WTC11 (cell line): ENCODE data around the gene LPP. TPM values are rescaled to one million over a fixed set of nuclear protein-coding genes. Genes with fewer than 3 reads are reported as not detected.

Experiments
- ATAC-seq: fragments of 200-7000 bp; cut with Tn5 transposase; 2 replicates; pipeline ENCODE4 v1.10.0; 2021; ENCODE audit warnings: mild to moderate bottlenecking, moderate library complexity
- CTCF ChIA-PET: fragments of 300-600 bp; sonication (Branson Sonifier 250); formaldehyde crosslinking; loops from one replicate; lab custom pipeline; 2021; ENCODE audit warnings: antibody characterized with exemption; lab: Charles Lee
- POLR2A ChIA-PET: fragments of 350-600 bp; sonication (Branson Sonifier 250); formaldehyde crosslinking; loops from one replicate; lab custom pipeline; 2021; ENCODE audit warnings: antibody characterized with exemption; lab: Charles Lee
- DNase-seq: peaks from one replicate; pipeline ENCODE4 v3.0.0; 2021; ENCODE audit warnings: low spot score
- H3K27ac Mint-ChIP-seq: 2 replicates; pipeline ENCODE4 v1.8.0; 2021; ENCODE audit warnings: mixed read lengths
- H3K27me3 Mint-ChIP-seq: 2 replicates; pipeline ENCODE4 v1.8.0; 2021; ENCODE audit warnings: low read depth, mild to moderate bottlenecking, moderate library complexity, mixed read lengths
- H3K36me3 Mint-ChIP-seq: 2 replicates; pipeline ENCODE4 v1.8.0; 2021; ENCODE audit warnings: mixed read lengths
- H3K4me1 Mint-ChIP-seq: 2 replicates; pipeline ENCODE4 v1.8.0; 2022; ENCODE audit warnings: mixed read lengths
- H3K4me3 Mint-ChIP-seq: 2 replicates; pipeline ENCODE4 v1.8.0; 2021; ENCODE audit warnings: mild to moderate bottlenecking, moderate library complexity, mixed read lengths
- H3K9me3 Mint-ChIP-seq: 2 replicates; pipeline ENCODE4 v1.8.0; 2021; ENCODE audit warnings: mixed read lengths
- CREM ChIP-seq: sonication (generic); formaldehyde crosslinking; IDR thresholded peaks from 2 replicates; pipeline ENCODE4 v1.8.1; 2022; ENCODE audit warnings: mild to moderate bottlenecking, missing genetic modification reagents, moderate library complexity
- E2F1 ChIP-seq: sonication (generic); formaldehyde crosslinking; IDR thresholded peaks from 2 replicates; pipeline ENCODE4 v1.8.0; 2022; ENCODE audit warnings: mild to moderate bottlenecking, missing genetic modification reagents
- E2F5 ChIP-seq: sonication (generic); formaldehyde crosslinking; IDR thresholded peaks from 2 replicates; pipeline ENCODE4 v1.8.1; 2022; ENCODE audit warnings: mild to moderate bottlenecking, moderate library complexity, missing genetic modification reagents
- EMX1 ChIP-seq: fragments of 250-450 bp; sonication (Bioruptor Pico); IDR thresholded peaks from 2 replicates; pipeline ENCODE4 v1.8.0; 2021; ENCODE audit warnings: mild to moderate bottlenecking
- JAZF1 ChIP-seq: fragments of 250-450 bp; sonication (Bioruptor Pico); IDR thresholded peaks from 2 replicates; pipeline ENCODE4 v1.9.0; 2021; ENCODE audit warnings: moderate library complexity, mild to moderate bottlenecking, inconsistent platforms
- NFE2L1 ChIP-seq: sonication (generic); formaldehyde crosslinking; IDR thresholded peaks from 2 replicates; pipeline ENCODE4 v1.8.1; 2023; ENCODE audit warnings: missing genetic modification reagents
- PRDM15 ChIP-seq: sonication (generic); formaldehyde crosslinking; IDR thresholded peaks from 2 replicates; pipeline ENCODE4 v1.8.0; 2022; ENCODE audit warnings: missing genetic modification reagents
- RELA ChIP-seq: sonication (generic); formaldehyde crosslinking; IDR thresholded peaks from 2 replicates; pipeline ENCODE4 v1.8.1; 2022; ENCODE audit warnings: missing genetic modification reagents, mild to moderate bottlenecking, borderline replicate concordance
- RORB ChIP-seq: fragments of 250-450 bp; sonication (Bioruptor Pico); IDR thresholded peaks from 2 replicates; pipeline ENCODE4 v1.9.0; 2021; ENCODE audit warnings: mild to moderate bottlenecking
- ZNF219 ChIP-seq: sonication (generic); formaldehyde crosslinking; IDR thresholded peaks from 2 replicates; pipeline ENCODE4 v1.8.0; 2023; ENCODE audit warnings: missing genetic modification reagents, mild to moderate bottlenecking, borderline replicate concordance
- ZNF317 ChIP-seq: sonication (generic); formaldehyde crosslinking; IDR thresholded peaks from 2 replicates; pipeline ENCODE4 v1.8.1; 2023; ENCODE audit warnings: low read depth, mild to moderate bottlenecking, moderate library complexity, missing genetic modification reagents, borderline replicate concordance
- ZNF416 ChIP-seq: fragments of 250-450 bp; sonication (Bioruptor Pico); IDR thresholded peaks from 2 replicates; pipeline ENCODE4 v1.9.0; 2021; ENCODE audit warnings: mild to moderate bottlenecking, inconsistent platforms
- ZNF423 ChIP-seq: fragments of 250-450 bp; sonication (Bioruptor Pico); IDR thresholded peaks from 2 replicates; pipeline ENCODE4 v2.1.2; 2022; ENCODE audit warnings: mild to moderate bottlenecking, moderate library complexity
- total RNA-seq: library from RNA; stranded (reverse); gene quantifications from 3 replicates; pipeline ENCODE4 v1.2.3, GENCODE V29; 2021
- TF ChIP-seq, protein P1 (sequence below): fragments of 250-450 bp; sonication (Bioruptor Pico); IDR thresholded peaks from 2 replicates; pipeline ENCODE4 v1.9.0; 2021; ENCODE audit warnings: mild to moderate bottlenecking
- TF ChIP-seq, protein P2 (sequence below): sonication (generic); formaldehyde crosslinking; IDR thresholded peaks from 2 replicates; pipeline ENCODE4 v1.8.1; 2023; ENCODE audit warnings: mild to moderate bottlenecking, missing genetic modification reagents, moderate library complexity
- TF ChIP-seq, protein P3 (sequence below): sonication (generic); formaldehyde crosslinking; IDR thresholded peaks from 2 replicates; pipeline ENCODE4 v1.8.1; 2022; ENCODE audit warnings: low read depth, missing genetic modification reagents, borderline replicate concordance
- TF ChIP-seq, protein P4 (sequence below): sonication (generic); formaldehyde crosslinking; conservative IDR thresholded peaks from 2 replicates; pipeline ENCODE4 v1.8.1; 2022; ENCODE audit warnings: mild to moderate bottlenecking, missing genetic modification reagents
- TF ChIP-seq, protein P5 (sequence below): sonication (generic); formaldehyde crosslinking; IDR thresholded peaks from 2 replicates; pipeline ENCODE4 v1.8.0; 2022; ENCODE audit warnings: mild to moderate bottlenecking, missing genetic modification reagents
- TF ChIP-seq, protein P6 (sequence below): fragments of 200-600 bp; IDR thresholded peaks from 2 replicates; pipeline ENCODE4 v1.8.0; 2022; ENCODE audit warnings: antibody characterized with exemption

Gene LPP
- total RNA-seq, 1 experiment from 2014 or later, result 49.6 TPM

GRCh38 chr3:188523291-188523690, 369.3 kb downstream of the LPP start (continued):
- TF ChIP-seq, protein P1, sequence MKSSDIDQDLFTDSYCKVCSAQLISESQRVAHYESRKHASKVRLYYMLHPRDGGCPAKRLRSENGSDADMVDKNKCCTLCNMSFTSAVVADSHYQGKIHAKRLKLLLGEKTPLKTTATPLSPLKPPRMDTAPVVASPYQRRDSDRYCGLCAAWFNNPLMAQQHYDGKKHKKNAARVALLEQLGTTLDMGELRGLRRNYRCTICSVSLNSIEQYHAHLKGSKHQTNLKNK (CRISPR knock-in tag), result no peak
- TF ChIP-seq E2F5 (CRISPR knock-in tag) (no peak), NFE2L1 (CRISPR knock-in tag) (no peak), JAZF1 (CRISPR knock-in tag) (no peak), PRDM15 (CRISPR knock-in tag) (no peak)
- TF ChIP-seq, protein P2, sequence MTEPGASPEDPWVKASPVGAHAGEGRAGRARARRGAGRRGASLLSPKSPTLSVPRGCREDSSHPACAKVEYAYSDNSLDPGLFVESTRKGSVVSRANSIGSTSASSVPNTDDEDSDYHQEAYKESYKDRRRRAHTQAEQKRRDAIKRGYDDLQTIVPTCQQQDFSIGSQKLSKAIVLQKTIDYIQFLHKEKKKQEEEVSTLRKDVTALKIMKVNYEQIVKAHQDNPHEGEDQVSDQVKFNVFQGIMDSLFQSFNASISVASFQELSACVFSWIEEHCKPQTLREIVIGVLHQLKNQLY (CRISPR knock-in tag), result no peak
- TF ChIP-seq, protein P3, sequence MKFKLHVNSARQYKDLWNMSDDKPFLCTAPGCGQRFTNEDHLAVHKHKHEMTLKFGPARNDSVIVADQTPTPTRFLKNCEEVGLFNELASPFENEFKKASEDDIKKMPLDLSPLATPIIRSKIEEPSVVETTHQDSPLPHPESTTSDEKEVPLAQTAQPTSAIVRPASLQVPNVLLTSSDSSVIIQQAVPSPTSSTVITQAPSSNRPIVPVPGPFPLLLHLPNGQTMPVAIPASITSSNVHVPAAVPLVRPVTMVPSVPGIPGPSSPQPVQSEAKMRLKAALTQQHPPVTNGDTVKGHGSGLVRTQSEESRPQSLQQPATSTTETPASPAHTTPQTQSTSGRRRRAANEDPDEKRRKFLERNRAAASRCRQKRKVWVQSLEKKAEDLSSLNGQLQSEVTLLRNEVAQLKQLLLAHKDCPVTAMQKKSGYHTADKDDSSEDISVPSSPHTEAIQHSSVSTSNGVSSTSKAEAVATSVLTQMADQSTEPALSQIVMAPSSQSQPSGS (CRISPR knock-in tag), result no peak

GRCh38 chr3:188524052-188524451, 370.1 kb downstream of the LPP start:
- Mint-ChIP-seq H3K4me1 (no peaks in the 10 kb centered on the region), H3K9me3 (no peaks in the 10 kb centered on the region), H3K4me3 (no peak overlapping the region), H3K27ac (no peak overlapping the region), H3K27me3 (no peaks in the 10 kb centered on the region), H3K36me3 (no peaks in the 10 kb centered on the region)
- no peak for ATAC-seq
- ChIA-PET POLR2A (no interaction called here), CTCF (no interaction called here)
- no peak for DNase-seq
- TF ChIP-seq RELA, result no peak
- TF ChIP-seq ZNF317 (CRISPR knock-in tag), result no peak
- no peak for TF ChIP-seq ZNF423 (CRISPR knock-in tag)
- no peak for TF ChIP-seq CREM
- TF ChIP-seq, protein P4, sequence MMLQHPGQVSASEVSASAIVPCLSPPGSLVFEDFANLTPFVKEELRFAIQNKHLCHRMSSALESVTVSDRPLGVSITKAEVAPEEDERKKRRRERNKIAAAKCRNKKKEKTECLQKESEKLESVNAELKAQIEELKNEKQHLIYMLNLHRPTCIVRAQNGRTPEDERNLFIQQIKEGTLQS (CRISPR knock-in tag), result no peak
- TF ChIP-seq RORB (CRISPR knock-in tag), result no peak
- TF ChIP-seq, protein P5, sequence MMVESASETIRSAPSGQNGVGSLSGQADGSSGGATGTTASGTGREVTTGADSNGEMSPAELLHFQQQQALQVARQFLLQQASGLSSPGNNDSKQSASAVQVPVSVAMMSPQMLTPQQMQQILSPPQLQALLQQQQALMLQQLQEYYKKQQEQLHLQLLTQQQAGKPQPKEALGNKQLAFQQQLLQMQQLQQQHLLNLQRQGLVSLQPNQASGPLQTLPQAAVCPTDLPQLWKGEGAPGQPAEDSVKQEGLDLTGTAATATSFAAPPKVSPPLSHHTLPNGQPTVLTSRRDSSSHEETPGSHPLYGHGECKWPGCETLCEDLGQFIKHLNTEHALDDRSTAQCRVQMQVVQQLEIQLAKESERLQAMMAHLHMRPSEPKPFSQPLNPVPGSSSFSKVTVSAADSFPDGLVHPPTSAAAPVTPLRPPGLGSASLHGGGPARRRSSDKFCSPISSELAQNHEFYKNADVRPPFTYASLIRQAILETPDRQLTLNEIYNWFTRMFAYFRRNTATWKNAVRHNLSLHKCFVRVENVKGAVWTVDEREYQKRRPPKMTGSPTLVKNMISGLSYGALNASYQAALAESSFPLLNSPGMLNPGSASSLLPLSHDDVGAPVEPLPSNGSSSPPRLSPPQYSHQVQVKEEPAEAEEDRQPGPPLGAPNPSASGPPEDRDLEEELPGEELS (CRISPR knock-in tag), result no peak
- TF ChIP-seq PRDM15 (CRISPR knock-in tag), result no peak
- TF ChIP-seq E2F1 (CRISPR knock-in tag), result no peak
- TF ChIP-seq ZNF416 (CRISPR knock-in tag), result no peak
- TF ChIP-seq ZNF219 (CRISPR knock-in tag), result no peak
- TF ChIP-seq, protein P6, sequence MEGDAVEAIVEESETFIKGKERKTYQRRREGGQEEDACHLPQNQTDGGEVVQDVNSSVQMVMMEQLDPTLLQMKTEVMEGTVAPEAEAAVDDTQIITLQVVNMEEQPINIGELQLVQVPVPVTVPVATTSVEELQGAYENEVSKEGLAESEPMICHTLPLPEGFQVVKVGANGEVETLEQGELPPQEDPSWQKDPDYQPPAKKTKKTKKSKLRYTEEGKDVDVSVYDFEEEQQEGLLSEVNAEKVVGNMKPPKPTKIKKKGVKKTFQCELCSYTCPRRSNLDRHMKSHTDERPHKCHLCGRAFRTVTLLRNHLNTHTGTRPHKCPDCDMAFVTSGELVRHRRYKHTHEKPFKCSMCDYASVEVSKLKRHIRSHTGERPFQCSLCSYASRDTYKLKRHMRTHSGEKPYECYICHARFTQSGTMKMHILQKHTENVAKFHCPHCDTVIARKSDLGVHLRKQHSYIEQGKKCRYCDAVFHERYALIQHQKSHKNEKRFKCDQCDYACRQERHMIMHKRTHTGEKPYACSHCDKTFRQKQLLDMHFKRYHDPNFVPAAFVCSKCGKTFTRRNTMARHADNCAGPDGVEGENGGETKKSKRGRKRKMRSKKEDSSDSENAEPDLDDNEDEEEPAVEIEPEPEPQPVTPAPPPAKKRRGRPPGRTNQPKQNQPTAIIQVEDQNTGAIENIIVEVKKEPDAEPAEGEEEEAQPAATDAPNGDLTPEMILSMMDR, result no peak
- TF ChIP-seq EMX1 (CRISPR knock-in tag), result no peak
